ENCODE data around the gene RNF123. TPM values are rescaled to one million over a fixed set of nuclear protein-coding genes. Genes with fewer than 3 reads are reported as not detected.

Gene RNF123
- total and polyA plus RNA-seq, 10 of the 15 experiments (the other 5 are each of a cell fraction or from before 2014, with no cell fraction given) = 4.2 to 31.5 (median 17.6) TPM

- POLR2A ChIA-PET = interaction anchor here (0.5 kb wide), 1 partner anchor 591 kb away, joined by 5 read pairs; no protein-coding TSS in a partner anchor
- H3K4me3 ChIP-seq = no peak overlapping the region
- no peak for TF ChIP-seq TBL1XR1 (IDR thresholded peaks at IDR 0.05; ENCODE audit: low read depth, low read length)
- TF ChIP-seq ZBTB33 (IDR thresholded peaks at IDR 0.05) = no peak
- TF ChIP-seq ZBTB40 (IDR thresholded peaks at IDR 0.05; ENCODE audit: borderline replicate concordance) = no peak
- 0 out of 2 replicates have a peak, but pooled peaks have one; percentile 12 for TF ChIP-seq PAX5 (IDR thresholded peaks at IDR 0.05; ENCODE audit: borderline replicate concordance, low read depth, low read length)
- TF ChIP-seq ZNF274 (IDR thresholded peaks at IDR 0.05; ENCODE audit: insufficient read depth, insufficient read length) = no peak
- no peak for TF ChIP-seq ATF7 (IDR thresholded peaks at IDR 0.05; ENCODE audit: low read depth)
- TF ChIP-seq GATAD2B (conservative IDR thresholded peaks at IDR 0.05; ENCODE audit: low read depth) = no peak
- TF ChIP-seq SMAD5 (IDR thresholded peaks at IDR 0.05; ENCODE audit: low read depth) = no peak
- TF ChIP-seq NR2C1 (IDR thresholded peaks at IDR 0.05) = no peak
- TF ChIP-seq POLR2A (IDR thresholded peaks at IDR 0.05; ENCODE audit: low read depth, low read length) = peak; percentile 58
- no peak for TF ChIP-seq MYC (IDR thresholded peaks at IDR 0.05; ENCODE audit: insufficient read depth, insufficient read length, insufficient replicate concordance, low read length, severe bottlenecking)
- no peak for TF ChIP-seq PRDM15 (CRISPR knock-in tag; IDR thresholded peaks at IDR 0.05)
- TF ChIP-seq TCF3 (IDR thresholded peaks at IDR 0.05; ENCODE audit: borderline replicate concordance, insufficient read depth, low read depth, low read length) = 0 out of 2 replicates have a peak, but pooled peaks have one; percentile 11
Measured at GRCh38 chr3:49717959-49718857, 28.9 kb downstream of the RNF123 start.

More at GRCh38 chr3:49717959-49718857, 28.9 kb downstream of the RNF123 start:
- ATAC-seq (no peak), DNase-seq (ENCODE audit: low read depth, low spot score) (no peak), FAIRE-seq (no peak)
- Histone ChIP-seq H2AFZ (ENCODE audit: control insufficient read depth, low read depth, low read length) (no peak overlapping the region), H3K4me2 (ENCODE audit: control insufficient read depth, insufficient read depth) (peak overlapping the region; percentile 95; the same call in 1 of the 2 replicates), H3K9ac (ENCODE audit: control insufficient read depth, insufficient read depth, low read length) (no peak overlapping the region), H3K36me3 (ENCODE audit: control insufficient read depth in 2 of 2, insufficient read depth in 2 of 2, low read length in 1 of 2) (peaks cover 3 to 9% of the 10 kb centered on the region in 2 experiments; a peak in 3 of 4 replicates), H3K79me2 (ENCODE audit: control insufficient read depth, insufficient read depth, low read length) (peaks cover 12% of the 10 kb centered on the region), H3K27ac (ENCODE audit: control insufficient read depth, insufficient read depth) (no peak overlapping the region), H4K20me1 (ENCODE audit: control insufficient read depth, insufficient read depth) (no peaks in the 10 kb centered on the region), H3K4me1 (ENCODE audit: control insufficient read depth, insufficient read depth, low read length) (peaks cover 14% of the 10 kb centered on the region), H3K27me3 (replicated peaks in 1 of 2; ENCODE audit: control insufficient read depth in 2 of 2, insufficient read depth in 2 of 2, low read length in 1 of 2) (no peaks in the 10 kb centered on the region), H3K9me3 (replicated peaks; ENCODE audit: control insufficient read depth, insufficient read depth, low read length) (no peaks in the 10 kb centered on the region; the same call in 2 of the 3 replicates)
- ChIA-PET RAD21 (ENCODE audit: unreplicated experiment) (no interaction called here), CTCF (interaction anchor here (0.9 to 1.6 kb wide), 3 partner anchors 81 to 178 kb away, joined by 3 to 5 read pairs (median 4); partner anchors contain the start of gene CDHR4), SMC1A (ENCODE audit: uncharacterized antibody, unreplicated experiment) (no interaction called here)
- no TSS peak for BruUV-seq (replicated peaks)
- 95% methylated on average over 75 of the region's 75 CpGs for WGBS (ENCODE audit: insufficient coverage, insufficient replicate concordance, low lambda C conversion rate, missing lambda C conversion rate)
- intact Hi-C loops (cut with micrococcal nuclease; ENCODE audit: unreplicated experiment) = no loop called here
- in situ Hi-C loops (cut with MboI) = no loop called here
